OCI-LY3 (cell line): ENCODE data around the gene NR5A2.

Source experiments
- H2AFZ ChIP-seq: fragments of 200-600, 300-600 bp; shearing (Covaris generic); 2 replicates; pipeline ENCODE4 v1.6.0; 2014; ENCODE audit warnings: antibody characterized with exemption, low read depth, low read length
- H3K27ac ChIP-seq: fragments of 200-600, 300-600 bp; sonication (generic); 2 replicates; pipeline ENCODE4 v1.5.1; 2014; ENCODE audit warnings: mild to moderate bottlenecking, low read length, moderate library complexity, mixed read lengths
- H3K27me3 ChIP-seq: fragments of 200-600, 300-600 bp; sonication (generic); 2 replicates; pipeline ENCODE4 v1.6.1; 2014; ENCODE audit warnings: low read depth, low read length, mixed read lengths
- H3K36me3 ChIP-seq: fragments of 200-600, 300-600 bp; sonication (generic); replicated peaks from 2 replicates; pipeline ENCODE3; 2014; ENCODE audit warnings: low read depth, low read length, mixed read lengths
- H3K4me1 ChIP-seq: fragments of 300-600, 200-600 bp; sonication (generic); 2 replicates; pipeline ENCODE4 v1.6.1; 2014; ENCODE audit warnings: low read length, mixed read lengths
- H3K4me2 ChIP-seq: fragments of 200-600, 300-600 bp; sonication (generic); 2 replicates; pipeline ENCODE4 v1.6.1; 2014; ENCODE audit warnings: low read length, mixed read lengths
- H3K4me3 ChIP-seq: fragments of 300-600, 200-600 bp; sonication (generic); 2 replicates; pipeline ENCODE4 v1.5.1; 2014; ENCODE audit warnings: antibody characterized with exemption, mild to moderate bottlenecking, low read length, moderate library complexity
- H3K79me2 ChIP-seq: fragments of 300-600, 200-600 bp; shearing (Covaris generic); 2 replicates; pipeline ENCODE4 v1.6.1; 2014; ENCODE audit warnings: mild to moderate bottlenecking, low read length, mixed read lengths
- H3K9ac ChIP-seq: fragments of 300-600, 200-600 bp; shearing (Covaris generic); 2 replicates; pipeline ENCODE4 v1.6.0; 2014; ENCODE audit warnings: mild to moderate bottlenecking, low read length, moderate library complexity
- H3K9me3 ChIP-seq: fragments of 200-600, 300-600 bp; shearing (Covaris generic); 2 replicates; pipeline ENCODE4 v1.6.1; 2014; ENCODE audit warnings: low read length, mixed read lengths; ENCODE audit not compliant: insufficient read depth
- H4K20me1 ChIP-seq: fragments of 200-600, 300-600 bp; sonication (generic); 2 replicates; pipeline ENCODE4 v1.6.1; 2016; ENCODE audit warnings: low read length, mixed read lengths; ENCODE audit not compliant: insufficient read depth
- CTCF ChIP-seq: fragments of 200-600, 300-600 bp; sonication (generic); IDR thresholded peaks from 2 replicates; pipeline ENCODE4 v1.5.1; 2014; ENCODE audit warnings: antibody characterized with exemption, low read length, low read depth
- EZH2phosphoT487 ChIP-seq: fragments of 200-600 bp; shearing (Covaris generic); IDR thresholded peaks from 2 replicates; pipeline ENCODE4 v1.6.1; 2018; ENCODE audit warnings: antibody characterized with exemption, mixed run types, low read depth

Gene NR5A2

GRCh38 chr1:200215350-200215749, 187.8 kb downstream of the NR5A2 start:
- Histone ChIP-seq H3K79me2 (no peaks in the 10 kb centered on the region), H3K9me3 (no peaks in the 10 kb centered on the region), H2AFZ (no peak overlapping the region), H4K20me1 (no peaks in the 10 kb centered on the region), H3K36me3 (no peaks in the 10 kb centered on the region), H3K27ac (no peak overlapping the region), H3K27me3 (peaks cover 4% of the 10 kb centered on the region; the same call in 1 of the 2 replicates), H3K4me1 (no peaks in the 10 kb centered on the region), H3K9ac (no peak overlapping the region), H3K4me2 (no peak overlapping the region), H3K4me3 (no peak overlapping the region)
- TF ChIP-seq EZH2phosphoT487, result no peak
- no peak for TF ChIP-seq CTCF

GRCh38 chr1:200217703-200218102, 190.2 kb downstream of the NR5A2 start:
- Histone ChIP-seq H3K9me3 (no peaks in the 10 kb centered on the region), H3K79me2 (no peaks in the 10 kb centered on the region), H2AFZ (no peak overlapping the region), H3K4me1 (no peaks in the 10 kb centered on the region), H4K20me1 (no peaks in the 10 kb centered on the region), H3K27me3 (peaks cover 4% of the 10 kb centered on the region; the same call in 1 of the 2 replicates), H3K4me2 (no peak overlapping the region), H3K27ac (no peak overlapping the region), H3K36me3 (no peaks in the 10 kb centered on the region), H3K4me3 (no peak overlapping the region), H3K9ac (no peak overlapping the region)
- no peak for TF ChIP-seq CTCF
- TF ChIP-seq EZH2phosphoT487, result no peak

- Histone ChIP-seq H3K4me3 (no peak overlapping the region), H3K9me3 (no peaks in the 10 kb centered on the region), H3K27ac (no peak overlapping the region), H4K20me1 (no peaks in the 10 kb centered on the region), H3K9ac (no peak overlapping the region), H2AFZ (no peak overlapping the region), H3K27me3 (peaks cover under 1% of the 10 kb centered on the region; the same call in 1 of the 2 replicates), H3K36me3 (no peaks in the 10 kb centered on the region), H3K79me2 (no peaks in the 10 kb centered on the region), H3K4me1 (peaks cover 9% of the 10 kb centered on the region), H3K4me2 (no peak overlapping the region)
- TF ChIP-seq EZH2phosphoT487, result no peak
- TF ChIP-seq CTCF, result no peak
These were observed 194.2 kb downstream of the NR5A2 start for GRCh38 chr1:200221614-200222282.

GRCh38 chr1:200223207-200223606, 195.7 kb downstream of the NR5A2 start:
- Histone ChIP-seq H3K36me3 (no peaks in the 10 kb centered on the region), H3K9ac (no peak overlapping the region), H3K9me3 (no peaks in the 10 kb centered on the region), H3K79me2 (no peaks in the 10 kb centered on the region), H4K20me1 (no peaks in the 10 kb centered on the region), H3K4me3 (no peak overlapping the region), H3K27me3 (peaks cover 8% of the 10 kb centered on the region; the same call in 1 of the 2 replicates), H3K4me2 (no peak overlapping the region), H3K27ac (no peak overlapping the region), H2AFZ (no peak overlapping the region), H3K4me1 (peaks cover 11% of the 10 kb centered on the region)
- TF ChIP-seq CTCF (no peak), EZH2phosphoT487 (no peak)
